SU-DHL-6 (cell line): ENCODE measurements around the gene PKN1.

Experiments used
- H2AFZ ChIP-seq: fragments of 200-600 bp; sonication (generic); 2 replicates; pipeline ENCODE4 v1.6.1; 2014; ENCODE audit warnings: low read depth, mild to moderate bottlenecking, moderate library complexity, mixed read lengths, antibody characterized with exemption, low read length; ENCODE audit not compliant: severe bottlenecking
- H3F3A ChIP-seq: fragments of 200-600 bp; shearing (Covaris generic); 2 replicates; pipeline ENCODE4 v1.6.0; 2016; ENCODE audit warnings: antibody characterized with exemption, mild to moderate bottlenecking; ENCODE audit not compliant: insufficient read depth
- H3K27ac ChIP-seq: fragments of 200-600 bp; sonication (generic); 2 replicates; pipeline ENCODE4 v1.5.1; 2016; ENCODE audit warnings: low read depth, mild to moderate bottlenecking, low read length, moderate library complexity, mixed read lengths
- H3K27me3 ChIP-seq: fragments of 200-600 bp; sonication (generic), shearing (Covaris generic); 2 replicates; pipeline ENCODE4 v1.6.0; 2014; ENCODE audit warnings: mild to moderate bottlenecking, low read length
- H3K36me3 ChIP-seq: fragments of 200-600 bp; sonication (generic); 2 replicates; pipeline ENCODE4 v1.6.1; 2014; ENCODE audit warnings: mild to moderate bottlenecking, low read length, mixed read lengths
- H3K4me2 ChIP-seq: fragments of 300-600, 200-600 bp; shearing (Covaris generic), sonication (generic); 2 replicates; pipeline ENCODE4 v1.6.0; 2014; ENCODE audit warnings: low read length, low read depth, mild to moderate bottlenecking; ENCODE audit not compliant: poor library complexity, severe bottlenecking
- H3K4me3 ChIP-seq: fragments of 200-600 bp; sonication (generic); 2 replicates; pipeline ENCODE4 v1.5.1; 2014; ENCODE audit warnings: antibody characterized with exemption, low read length, mild to moderate bottlenecking, mixed read lengths; ENCODE audit not compliant: insufficient read depth, poor library complexity, severe bottlenecking
- H3K79me2 ChIP-seq: fragments of 200-600 bp; sonication (generic); 2 replicates; pipeline ENCODE4 v1.6.1; 2014; ENCODE audit warnings: mild to moderate bottlenecking, low read length, moderate library complexity; ENCODE audit not compliant: insufficient read depth
- H3K9ac ChIP-seq: fragments of 200-600 bp; sonication (generic); 2 replicates; pipeline ENCODE4 v1.7.0; 2014; ENCODE audit warnings: mild to moderate bottlenecking, low read length
- H3K9me2 ChIP-seq: fragments of 200-600 bp; sonication (generic); replicated peaks from 2 replicates; pipeline ENCODE4 v1.6.1; 2014; ENCODE audit warnings: low read length; ENCODE audit not compliant: insufficient read depth
- H3K9me3 ChIP-seq: fragments of 200-600 bp; sonication (generic); 2 replicates; pipeline ENCODE4 v1.6.1; 2014; ENCODE audit warnings: low read length, mixed read lengths; ENCODE audit not compliant: insufficient read depth
- H4K20me1 ChIP-seq: fragments of 200-600 bp; sonication (generic); 2 replicates; pipeline ENCODE4 v1.6.1; 2014; ENCODE audit warnings: low read depth, mild to moderate bottlenecking, antibody characterized with exemption, low read length, moderate library complexity, mixed read lengths
- CTCF ChIP-seq: fragments of 200-600 bp; sonication (generic); IDR thresholded peaks from one replicate; pipeline ENCODE4 v1.5.1; 2017; ENCODE audit warnings: antibody characterized with exemption, mild to moderate bottlenecking, low read length, moderate library complexity; ENCODE audit not compliant: insufficient read depth, poor library complexity, severe bottlenecking
- EZH2phosphoT487 ChIP-seq: fragments of 200-600 bp; sonication (generic), shearing (Covaris generic); conservative IDR thresholded peaks from 2 replicates; pipeline ENCODE4 v1.6.1; 2018; ENCODE audit warnings: mild to moderate bottlenecking, antibody characterized with exemption, low read length, moderate library complexity, mixed read lengths

PKN1 gene

GRCh38 chr19:14441041-14441938 lies 8.2 kb downstream of the PKN1 start:
- Histone ChIP-seq H3K79me2 (peaks cover 46% of the 10 kb centered on the region), H3K9me3 (no peaks in the 10 kb centered on the region), H3K4me2 (no peak overlapping the region), H3K9me2 (no peaks in the 10 kb centered on the region), H3K4me3 (no peak overlapping the region), H3K9ac (no peak overlapping the region), H3K36me3 (peaks cover 12% of the 10 kb centered on the region; the same call in 1 of the 2 replicates), H3K27me3 (no peaks in the 10 kb centered on the region), H3K27ac (no peak overlapping the region), H2AFZ (no peak overlapping the region), H3F3A (no peaks in the 10 kb centered on the region), H4K20me1 (no peaks in the 10 kb centered on the region)
- TF ChIP-seq CTCF (no peak), EZH2phosphoT487 (no peak)

- TF ChIP-seq CTCF (no peak), EZH2phosphoT487 (no peak)
- H3K27me3 ChIP-seq, result no peaks in the 10 kb centered on the region
- H3K9me3 ChIP-seq, result no peaks in the 10 kb centered on the region
- H3K4me3 ChIP-seq, result no peak overlapping the region
- no peaks in the 10 kb centered on the region for H3F3A ChIP-seq
- no peak overlapping the region for H2AFZ ChIP-seq
- H4K20me1 ChIP-seq, result no peaks in the 10 kb centered on the region
- H3K4me2 ChIP-seq, result no peak overlapping the region
- H3K9me2 ChIP-seq, result no peaks in the 10 kb centered on the region
- no peak overlapping the region for H3K27ac ChIP-seq
- H3K79me2 ChIP-seq, result peaks cover 29% of the 10 kb centered on the region
- peaks cover 12% of the 10 kb centered on the region; the same call in 1 of the 2 replicates for H3K36me3 ChIP-seq
- H3K9ac ChIP-seq, result no peak overlapping the region
Measured at GRCh38 chr19:14442891-14443631, 10.0 kb downstream of the PKN1 start.

- no peaks in the 10 kb centered on the region for H3F3A ChIP-seq
- no peak overlapping the region for H3K4me2 ChIP-seq
- H3K9ac ChIP-seq, result no peak overlapping the region
- no peaks in the 10 kb centered on the region for H4K20me1 ChIP-seq
- H3K27me3 ChIP-seq, result no peaks in the 10 kb centered on the region
- H3K79me2 ChIP-seq, result peaks cover 23% of the 10 kb centered on the region
- TF ChIP-seq CTCF (no peak), EZH2phosphoT487 (no peak)
- no peaks in the 10 kb centered on the region for H3K9me3 ChIP-seq
- H2AFZ ChIP-seq, result no peak overlapping the region
- no peaks in the 10 kb centered on the region for H3K9me2 ChIP-seq
- H3K27ac ChIP-seq, result no peak overlapping the region
- peaks cover 12% of the 10 kb centered on the region; the same call in 1 of the 2 replicates for H3K36me3 ChIP-seq
- no peak overlapping the region for H3K4me3 ChIP-seq
Measured at GRCh38 chr19:14443632-14444216, 10.6 kb downstream of the PKN1 start.
